EH (cell line): Measurements from ENCODE around the gene ANKRD39.
A peak's percentile ranks its signal among the peaks of the same experiment; 100 is the strongest.
"Not testable (repeated sequence)": the region's sequence is repeated elsewhere in the genome, so short reads cannot be mapped to it uniquely, and the experiment has no call there.

Source experiments
- DNase-seq: peaks from one replicate; pipeline ENCODE4 v3.0.0-alpha.2; 2015; ENCODE audit warnings: low read depth

ANKRD39 gene

GRCh38 chr2:96857667-96858372, at the start of gene ANKRD39:
ANKRD39 (minus strand) TSS chr2:96858016; CDS start chr2:96857987, 29 bp downstream.
- peak; percentile 98 for DNase-seq

GRCh38 chr2:96906729-96907114, 48.9 kb upstream of the ANKRD39 start:
- DNase-seq = peak; percentile 51

GRCh38 chr2:96903815-96904214, 46.0 kb upstream of the ANKRD39 start:
- DNase-seq = no peak

- DNase-seq = peak; percentile 7
These were observed 45.5 kb upstream of the ANKRD39 start for GRCh38 chr2:96903318-96903717.

GRCh38 chr2:96900237-96900636, 42.4 kb upstream of the ANKRD39 start:
- DNase-seq = no peak

GRCh38 chr2:96899413-96899741, 41.6 kb upstream of the ANKRD39 start:
- DNase-seq = no peak

- DNase-seq = peak; percentile 10
These were observed 41.0 kb upstream of the ANKRD39 start for GRCh38 chr2:96898641-96899412.

- no peak for DNase-seq
These were observed 40.3 kb upstream of the ANKRD39 start for GRCh38 chr2:96898135-96898505.

GRCh38 chr2:96897491-96898134, 39.8 kb upstream of the ANKRD39 start:
- no peak for DNase-seq

GRCh38 chr2:96895746-96896651, 38.2 kb upstream of the ANKRD39 start:
- no peak for DNase-seq

- DNase-seq = no peak
These were observed 37.4 kb upstream of the ANKRD39 start for GRCh38 chr2:96895032-96895745.

- DNase-seq = no peak
These were observed 36.3 kb upstream of the ANKRD39 start for GRCh38 chr2:96894151-96894531.

GRCh38 chr2:96893289-96894150, 35.7 kb upstream of the ANKRD39 start:
- no peak for DNase-seq

GRCh38 chr2:96891591-96892333, 33.9 kb upstream of the ANKRD39 start:
- peak; percentile 82 for DNase-seq

- DNase-seq = peak; percentile 10
These were observed 33.0 kb upstream of the ANKRD39 start for GRCh38 chr2:96890726-96891385.

GRCh38 chr2:96890252-96890651, 32.4 kb upstream of the ANKRD39 start:
- no peak for DNase-seq

GRCh38 chr2:96889502-96889901, 31.7 kb upstream of the ANKRD39 start:
- not testable (repeated sequence) for DNase-seq

- DNase-seq = no peak
These were observed 30.5 kb upstream of the ANKRD39 start for GRCh38 chr2:96888072-96889011.
